ENCODE results near the gene NUP160. TPM values are rescaled to one million over a fixed set of nuclear protein-coding genes. Genes with fewer than 3 reads are reported as not detected.
"Not testable (repeated sequence)": the region's sequence is repeated elsewhere in the genome, so short reads cannot be mapped to it uniquely, and the experiment has no call there.

NUP160 gene
- total RNA-seq, 4 donors from 2014 or later = 17.3 to 45.4 (median 22.7) TPM

- no peaks in the 10 kb centered on the region for H3K9me3 ChIP-seq
- H3K36me3 ChIP-seq = peaks cover 0 to 46% (median 0%) of the 10 kb centered on the region in 3 donors
- H3K4me3 ChIP-seq = no peak overlapping the region
- no peak for TF ChIP-seq CTCF (IDR thresholded peaks at IDR 0.05)
- TF ChIP-seq POLR2A (IDR thresholded peaks at IDR 0.05) = no peak
- no peak for DNase-seq
- H3K4me1 ChIP-seq = no peaks in the 10 kb centered on the region
- no peaks in the 10 kb centered on the region for H3K27me3 ChIP-seq
- H3K27ac ChIP-seq = no peak overlapping the region
Measured at GRCh38 chr11:47775240-47775869, 72.8 kb downstream of the NUP160 start.

- Histone ChIP-seq H3K27ac (no peak overlapping the region), H3K27me3 (no peaks in the 10 kb centered on the region), H3K4me1 (peaks cover 0 to 2% (median under 1%) of the 10 kb centered on the region in 4 donors), H3K4me3 (no peak overlapping the region), H3K9me3 (no peaks in the 10 kb centered on the region), H3K36me3 (peaks cover 0 to 31% (median 0%) of the 10 kb centered on the region in 3 donors)
- no peak for DNase-seq
- TF ChIP-seq POLR2A (IDR thresholded peaks at IDR 0.05) (no peak), CTCF (IDR thresholded peaks at IDR 0.05) (no peak)
Measured at GRCh38 chr11:47773882-47774281, 74.3 kb downstream of the NUP160 start.

- peaks cover 0 to 23% (median 7%) of the 10 kb centered on the region in 4 donors for H3K4me1 ChIP-seq
- not testable (repeated sequence) for H3K36me3 ChIP-seq, H3K27me3 ChIP-seq, H3K9me3 ChIP-seq, H3K27ac ChIP-seq, H3K4me3 ChIP-seq
- DNase-seq = peak in 1 of 3 donors; percentile 43
Measured at GRCh38 chr11:47769556-47769955, 78.6 kb downstream of the NUP160 start.

- Histone ChIP-seq H3K27ac (peak overlapping the region; percentile 98 to 99 (median 99)), H3K4me3 (peak overlapping the region; percentile 55 to 83 (median 68)), H3K36me3 (peaks cover 0 to 15% (median 0%) of the 10 kb centered on the region in 3 donors), H3K27me3 (no peaks in the 10 kb centered on the region), H3K4me1 (peaks cover 0 to 23% (median 7%) of the 10 kb centered on the region in 4 donors), H3K9me3 (no peaks in the 10 kb centered on the region)
- DNase-seq = peak; percentile 22 to 79 (median 73)
- TF ChIP-seq CTCF (IDR thresholded peaks at IDR 0.05) (peak in 1 of 6 experiments; percentile 9), POLR2A (IDR thresholded peaks at IDR 0.05) (peak; percentile 82 to 92)
Measured at GRCh38 chr11:47768101-47768612, 80.0 kb downstream of the NUP160 start.

- H3K9me3 ChIP-seq = no peaks in the 10 kb centered on the region
- peaks cover 0 to 23% (median 7%) of the 10 kb centered on the region in 4 donors for H3K4me1 ChIP-seq
- TF ChIP-seq POLR2A (IDR thresholded peaks at IDR 0.05) (no peak), CTCF (IDR thresholded peaks at IDR 0.05) (no peak)
- peak overlapping the region; percentile 98 to 99 (median 99) for H3K27ac ChIP-seq
- peaks cover 0 to 28% (median 0%) of the 10 kb centered on the region in 3 donors for H3K36me3 ChIP-seq
- peak overlapping the region; percentile 82 to 94 (median 88) for H3K4me3 ChIP-seq
- peak; percentile 79 to 91 (median 80) for DNase-seq
- H3K27me3 ChIP-seq = no peaks in the 10 kb centered on the region
Measured at GRCh38 chr11:47766509-47767227, 81.5 kb downstream of the NUP160 start.

GRCh38 chr11:47765086-47765485, 83.1 kb downstream of the NUP160 start:
- H3K27me3 ChIP-seq = no peaks in the 10 kb centered on the region
- peak overlapping the region in 1 of 4 donors; percentile 94 for H3K4me3 ChIP-seq
- H3K4me1 ChIP-seq = peaks cover 0 to 23% (median 7%) of the 10 kb centered on the region in 4 donors
- no peak overlapping the region for H3K27ac ChIP-seq
- H3K36me3 ChIP-seq = peaks cover 0 to 44% (median 0%) of the 10 kb centered on the region in 3 donors
- no peak for TF ChIP-seq CTCF (IDR thresholded peaks at IDR 0.05)
- no peak for TF ChIP-seq POLR2A (IDR thresholded peaks at IDR 0.05)
- DNase-seq = peak in 1 of 3 donors; percentile 4
- H3K9me3 ChIP-seq = no peaks in the 10 kb centered on the region

- peaks cover 0 to 92% (median 0%) of the 10 kb centered on the region in 3 donors for H3K36me3 ChIP-seq
- not testable (repeated sequence) for H3K4me3 ChIP-seq, H3K27me3 ChIP-seq, H3K4me1 ChIP-seq, H3K27ac ChIP-seq, H3K9me3 ChIP-seq
- peak in 1 of 3 donors; percentile 28 for DNase-seq
Measured at GRCh38 chr11:47759291-47759690, 88.9 kb downstream of the NUP160 start.
